ENCODE measurements around the gene SLC35F4.

The SLC35F4 gene

DNA sequence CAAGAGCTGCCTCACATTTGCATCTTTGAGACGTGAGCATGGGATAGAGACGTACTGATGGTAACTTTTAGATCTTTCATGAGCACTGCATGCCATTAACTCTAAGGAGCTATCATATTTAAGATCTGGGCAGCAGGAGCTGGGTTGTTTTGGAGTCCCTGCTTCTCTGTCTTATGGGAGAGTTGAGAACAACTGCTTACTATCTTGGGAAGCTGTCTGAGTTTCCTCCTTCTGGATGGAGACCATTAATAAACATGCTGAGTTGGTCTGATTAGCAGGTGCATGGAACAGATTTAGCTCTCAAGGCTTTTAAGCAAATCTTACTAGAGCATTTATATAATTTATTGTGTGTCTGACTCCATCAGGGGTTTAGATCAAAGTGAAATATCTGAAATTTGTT lies 252.9 kb downstream of the SLC35F4 start:
- DNase-seq (ENCODE audit: low spot score), result no peak

DNA sequence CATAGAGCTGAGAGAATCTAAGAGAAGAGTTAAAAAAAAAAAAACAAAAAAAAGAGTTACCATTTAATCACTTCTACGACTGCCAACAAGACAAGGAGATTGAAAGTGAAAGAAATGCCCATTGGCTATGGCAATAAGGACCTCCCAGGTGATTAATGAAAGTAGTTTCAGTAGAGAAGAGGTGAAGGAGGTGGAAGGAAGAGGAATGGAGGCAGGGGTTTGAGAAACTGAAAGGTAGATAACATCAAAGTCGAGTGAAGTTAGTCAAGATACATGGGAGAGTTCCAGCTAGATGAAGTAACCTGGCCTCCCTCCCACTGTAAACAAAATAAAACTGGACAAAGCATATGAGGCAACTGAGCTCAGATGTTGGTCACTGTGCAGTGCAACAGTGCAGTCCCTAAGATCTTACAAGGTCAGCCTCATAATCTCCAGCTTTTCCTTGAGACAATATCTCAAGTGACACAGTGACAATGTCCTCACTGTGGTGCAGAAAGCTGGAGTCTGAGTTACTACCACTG lies 254.3 kb downstream of the SLC35F4 start:
- DNase-seq (ENCODE audit: low spot score), result no peak

GRCh38 chr14:57610631-57611030 lies 255.3 kb downstream of the SLC35F4 start:
- DNase-seq (ENCODE audit: low spot score), result no peak

GRCh38 chr14:57609192-57610075 lies 256.5 kb downstream of the SLC35F4 start:
- no peak for DNase-seq (ENCODE audit: low spot score)

GRCh38 chr14:57607086-57607485 lies 258.8 kb downstream of the SLC35F4 start:
- no peak for DNase-seq (ENCODE audit: low spot score)

DNA sequence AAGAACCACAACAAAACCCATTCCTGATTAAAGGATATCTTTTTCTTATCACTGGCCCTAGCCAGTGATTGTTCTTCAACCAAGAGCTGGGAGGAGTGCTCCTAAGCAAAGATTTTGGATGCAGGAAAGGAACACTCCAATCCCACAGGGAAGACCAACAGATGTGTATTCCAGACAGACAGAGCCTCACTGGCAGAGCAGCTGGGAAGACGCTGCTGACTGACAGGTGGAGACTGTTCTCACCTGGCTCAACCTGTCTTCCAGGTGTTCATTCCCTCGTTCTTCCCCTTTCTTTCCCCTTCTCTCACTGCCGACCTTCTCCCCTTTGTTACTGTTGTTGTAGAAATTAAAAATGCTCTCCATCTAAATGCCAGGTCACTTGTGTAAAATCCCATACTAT lies 282.5 kb downstream of the SLC35F4 start:
- DNase-seq (ENCODE audit: low spot score), result no peak

GRCh38 chr14:57582746-57583145 lies 283.1 kb downstream of the SLC35F4 start:
- no peak for DNase-seq (ENCODE audit: low spot score)

- DNase-seq (ENCODE audit: low spot score), result no peak
These were observed 287.1 kb downstream of the SLC35F4 start for GRCh38 chr14:57578801-57579200.

DNA sequence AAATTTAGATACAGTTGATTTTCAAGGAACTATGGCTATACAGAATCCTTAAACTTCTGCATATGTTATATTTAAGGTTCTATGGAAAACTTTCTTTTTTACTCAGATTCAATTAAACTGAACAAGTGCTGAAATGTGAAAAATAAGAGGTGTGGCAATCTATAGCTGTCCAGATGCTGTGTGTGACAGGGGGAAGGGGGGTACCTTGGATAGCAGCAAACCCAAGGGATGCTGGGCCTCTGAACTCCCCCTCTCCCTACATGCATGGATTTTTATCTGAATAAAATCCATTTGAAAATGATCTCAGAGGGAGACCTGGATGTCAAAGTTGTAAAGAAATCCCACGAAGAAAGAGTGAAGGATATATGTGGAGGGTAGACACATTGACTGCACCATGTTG lies 289.4 kb downstream of the SLC35F4 start:
- no peak for DNase-seq (ENCODE audit: low spot score)

GRCh38 chr14:57575482-57575881 lies 290.4 kb downstream of the SLC35F4 start:
- DNase-seq (ENCODE audit: low spot score), result no peak

GRCh38 chr14:57574617-57575288 lies 291.1 kb downstream of the SLC35F4 start:
- no peak for DNase-seq (ENCODE audit: low spot score)

GRCh38 chr14:57573173-57573572 lies 292.7 kb downstream of the SLC35F4 start:
- no peak for DNase-seq (ENCODE audit: low spot score)

- no peak for DNase-seq (ENCODE audit: low spot score)
These were observed 297.3 kb downstream of the SLC35F4 start for GRCh38 chr14:57568554-57568953.

DNA sequence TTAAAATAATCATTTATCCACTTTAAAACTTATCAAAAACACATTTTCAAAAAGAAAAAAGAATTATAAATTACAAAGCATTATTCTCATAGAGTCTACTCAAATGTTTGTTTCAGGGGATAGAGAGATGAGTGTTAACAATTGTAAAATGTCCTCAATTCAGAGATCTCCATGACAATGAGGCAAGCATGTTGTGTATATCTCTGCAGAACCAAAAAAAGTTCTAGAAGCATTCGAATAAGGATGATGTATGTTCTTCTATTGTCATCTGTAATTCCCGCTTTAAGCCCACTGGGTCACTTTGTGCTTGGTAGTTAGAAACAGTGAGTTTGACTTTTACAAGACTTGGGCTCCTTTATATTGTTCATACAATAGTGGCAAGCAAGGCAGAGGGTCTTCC lies 298.7 kb downstream of the SLC35F4 start:
- DNase-seq (ENCODE audit: low spot score), result no peak

GRCh38 chr14:57560681-57561080 lies 305.2 kb downstream of the SLC35F4 start:
- no peak for DNase-seq (ENCODE audit: low spot score)

DNA sequence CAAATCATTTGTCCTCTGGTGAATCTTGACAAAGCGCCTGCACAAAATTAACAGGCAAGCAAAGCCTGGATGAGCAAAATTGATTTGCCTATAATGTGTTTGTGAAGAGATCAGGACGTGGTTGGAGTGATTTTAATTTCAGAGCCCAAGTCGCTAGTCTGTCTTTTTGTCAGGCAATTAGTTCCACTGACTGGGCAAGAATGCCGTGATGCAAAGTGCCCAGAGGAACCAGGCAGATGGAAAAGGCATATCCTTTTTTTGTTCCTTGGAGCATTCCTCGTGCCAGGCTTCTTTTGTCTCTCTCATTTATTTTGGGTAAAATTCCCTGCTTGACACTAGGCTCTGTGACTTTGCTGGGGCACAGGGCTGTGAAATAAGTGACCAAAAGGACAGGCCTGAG lies 306.3 kb downstream of the SLC35F4 start:
- DNase-seq (ENCODE audit: low spot score), result no peak

GRCh38 chr14:57549765-57550420 lies 316.0 kb downstream of the SLC35F4 start:
- no peak for DNase-seq (ENCODE audit: low spot score)

DNA sequence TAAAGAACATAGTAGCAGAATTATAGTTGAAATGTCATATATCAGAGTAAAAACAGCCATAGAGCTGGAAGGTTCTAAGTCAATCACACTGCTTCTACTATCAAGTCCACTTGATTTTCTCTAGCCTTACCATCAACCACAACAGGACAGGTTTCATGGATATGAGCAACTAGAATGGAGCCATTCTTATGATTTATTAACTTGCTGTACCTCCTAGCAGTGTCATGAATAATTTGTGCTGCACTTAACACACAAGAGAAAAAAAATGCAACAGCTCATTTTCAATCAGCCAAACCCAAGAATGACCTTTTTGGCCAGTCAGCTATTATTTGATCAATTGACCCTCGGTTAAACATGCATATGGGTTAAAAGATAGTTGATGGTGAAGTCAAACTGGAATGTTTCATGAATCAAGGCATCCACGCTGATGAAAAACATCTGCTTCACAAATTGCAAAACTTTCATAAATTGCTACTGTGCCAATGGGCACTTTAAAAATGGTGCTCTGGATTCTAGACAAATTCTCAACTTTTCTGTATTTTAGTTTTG lies 316.8 kb downstream of the SLC35F4 start:
- no peak for DNase-seq (ENCODE audit: low spot score)

GRCh38 chr14:57547131-57547530 lies 318.8 kb downstream of the SLC35F4 start:
- DNase-seq (ENCODE audit: low spot score), result no peak

GRCh38 chr14:57533214-57533613 lies 332.7 kb downstream of the SLC35F4 start:
- peak; percentile 14 for DNase-seq (ENCODE audit: low spot score)

- no peak for DNase-seq (ENCODE audit: low spot score)
These were observed 335.3 kb downstream of the SLC35F4 start for GRCh38 chr14:57530571-57530970.

GRCh38 chr14:57526942-57527341 lies 338.9 kb downstream of the SLC35F4 start:
- no peak for DNase-seq (ENCODE audit: low spot score)
